Activated gamma-delta T cell (primary cell): ENCODE data around the gene VAMP2.

ENCODE experiments used
- DNase-seq: peaks from one replicate; lab custom pipeline; 2025; lab: John Stamatoyannopoulos, UW

The VAMP2 gene

DNA sequence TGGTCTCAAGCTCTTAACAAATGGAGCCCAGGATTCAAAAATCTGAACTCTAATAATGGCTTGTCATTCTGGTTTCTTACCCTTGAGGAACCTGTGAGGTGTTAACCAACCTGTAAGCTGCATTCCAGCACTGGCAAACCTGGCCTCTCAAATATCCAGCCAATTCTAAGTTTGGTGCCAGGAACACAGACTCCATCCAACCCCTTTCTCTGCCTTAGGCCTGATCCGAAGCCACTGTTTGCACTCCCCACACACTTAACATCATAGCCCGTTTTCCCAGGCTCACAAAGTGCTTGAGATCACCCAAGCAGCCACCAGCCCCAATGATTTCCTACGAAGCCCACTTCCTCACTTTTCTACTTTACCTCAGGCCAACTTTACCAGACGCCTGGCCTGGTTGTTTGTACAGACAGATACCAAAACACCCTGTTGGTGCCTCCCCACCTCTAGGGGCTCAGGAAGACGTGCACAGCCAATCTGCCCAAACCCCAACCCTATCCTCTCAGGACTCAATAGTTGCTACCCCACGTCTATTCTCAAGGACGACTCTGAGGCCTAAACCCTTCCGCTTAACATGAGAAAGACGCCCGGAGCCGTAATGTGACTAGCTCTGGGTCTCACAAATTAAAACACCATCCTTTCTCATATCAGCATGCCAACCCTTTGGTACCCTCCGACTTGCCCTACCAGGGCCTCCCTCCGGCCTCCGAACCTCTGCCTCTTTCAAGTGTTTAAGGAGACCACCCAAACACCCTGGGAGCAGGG, 7.3 kb downstream of the VAMP2 start:
- no peak for DNase-seq

DNA sequence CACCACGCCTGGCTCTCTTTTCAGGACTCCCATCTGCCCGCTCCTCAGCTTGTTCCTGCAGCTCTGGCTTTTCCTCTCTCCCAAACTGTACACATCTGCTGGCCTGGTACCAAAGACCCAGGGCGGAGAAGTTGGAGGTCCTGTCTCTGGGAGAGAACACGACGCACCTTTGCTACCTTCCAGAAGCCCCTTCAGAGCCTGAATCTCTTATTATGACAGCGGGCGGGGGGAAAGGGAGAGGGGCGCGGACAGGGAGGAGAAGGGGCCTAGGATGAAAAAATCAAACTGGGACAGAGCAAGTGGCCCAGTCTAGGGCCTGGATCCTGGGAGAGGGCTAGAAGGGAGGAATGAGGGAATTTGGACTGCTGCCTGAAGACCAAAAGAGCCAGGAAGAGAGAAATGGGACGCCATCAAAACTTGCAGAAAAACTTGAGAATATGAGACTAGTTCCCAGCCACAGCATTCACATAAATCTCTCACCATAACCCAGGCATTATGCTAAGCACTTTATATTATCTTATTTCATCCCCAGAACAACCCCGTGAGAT, 8.1 kb downstream of the VAMP2 start:
- no peak for DNase-seq

DNA sequence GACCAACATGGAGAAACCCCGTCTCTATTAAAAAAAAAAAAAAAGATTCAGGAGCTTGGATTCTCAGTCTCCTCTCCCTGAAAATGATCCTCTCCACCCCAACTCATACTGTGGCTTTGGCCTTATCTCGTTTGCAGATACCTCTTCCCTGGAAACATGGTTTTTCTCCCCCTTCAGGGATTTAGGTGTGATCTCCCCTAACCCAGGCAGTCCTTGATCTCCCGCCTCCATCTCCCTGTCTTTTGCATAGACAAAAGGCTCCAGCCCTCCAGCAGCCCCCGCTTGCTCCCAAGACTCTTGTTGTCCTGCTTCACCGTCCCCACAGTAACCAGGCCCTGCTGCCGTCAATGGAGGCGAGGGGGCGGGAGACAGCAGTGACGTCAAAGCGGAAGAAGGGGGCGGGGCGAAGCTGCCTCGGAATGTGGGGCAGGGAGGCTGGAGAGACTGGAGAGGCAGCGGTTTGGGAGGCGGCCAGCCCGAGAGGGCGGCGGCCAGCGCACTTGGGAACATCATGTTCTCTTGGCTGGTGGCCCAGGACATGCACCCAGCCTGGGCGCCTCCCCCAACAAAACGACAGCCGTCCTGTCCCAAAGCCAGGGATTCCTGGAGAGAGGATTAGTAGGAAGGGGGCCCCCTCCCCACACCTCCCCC, 8.7 kb downstream of the VAMP2 start:
- peak; percentile 72 for DNase-seq

DNA sequence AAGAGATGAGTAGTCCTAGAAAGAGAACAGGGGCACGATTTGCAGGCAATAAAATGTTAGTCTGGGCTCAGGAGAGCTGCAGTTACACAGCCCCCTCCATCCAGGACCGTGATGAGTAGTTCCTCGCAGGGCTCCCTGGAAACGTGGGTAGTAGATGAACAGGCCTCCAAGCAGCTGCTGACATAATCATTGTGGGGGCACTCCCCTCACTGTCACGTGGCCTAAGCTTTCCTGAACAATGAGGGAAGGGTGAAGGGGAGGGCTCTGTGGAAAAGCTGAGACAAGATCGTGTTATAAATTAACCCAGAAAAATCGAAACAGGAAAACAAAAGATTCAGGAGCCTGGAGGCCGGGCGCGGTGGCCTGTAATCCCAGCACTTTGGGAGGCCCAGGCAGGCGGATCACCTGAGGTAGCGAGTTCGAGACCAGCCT, 9.2 kb downstream of the VAMP2 start:
- no peak for DNase-seq

DNA sequence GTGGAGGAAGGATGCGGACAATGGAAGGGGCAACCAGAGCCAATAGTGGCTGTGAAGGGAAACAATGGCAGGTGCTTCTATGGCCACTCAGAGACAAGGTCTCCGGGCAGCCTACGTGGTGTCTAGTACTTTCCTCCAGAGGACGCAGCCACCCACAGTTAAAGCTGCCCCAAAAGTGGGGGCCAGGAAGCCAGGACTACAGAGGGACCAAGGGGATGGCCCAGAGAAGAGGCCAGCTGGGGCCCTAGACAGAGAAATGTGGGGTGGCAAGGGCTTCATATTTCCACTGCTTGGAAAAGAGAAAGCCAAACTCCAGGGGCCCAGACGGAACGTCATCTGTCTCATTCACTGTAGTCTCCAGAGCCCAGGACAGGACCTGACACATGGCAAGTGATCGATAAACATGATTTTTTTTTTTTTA, 9.7 kb downstream of the VAMP2 start:
- DNase-seq, result no peak

DNA sequence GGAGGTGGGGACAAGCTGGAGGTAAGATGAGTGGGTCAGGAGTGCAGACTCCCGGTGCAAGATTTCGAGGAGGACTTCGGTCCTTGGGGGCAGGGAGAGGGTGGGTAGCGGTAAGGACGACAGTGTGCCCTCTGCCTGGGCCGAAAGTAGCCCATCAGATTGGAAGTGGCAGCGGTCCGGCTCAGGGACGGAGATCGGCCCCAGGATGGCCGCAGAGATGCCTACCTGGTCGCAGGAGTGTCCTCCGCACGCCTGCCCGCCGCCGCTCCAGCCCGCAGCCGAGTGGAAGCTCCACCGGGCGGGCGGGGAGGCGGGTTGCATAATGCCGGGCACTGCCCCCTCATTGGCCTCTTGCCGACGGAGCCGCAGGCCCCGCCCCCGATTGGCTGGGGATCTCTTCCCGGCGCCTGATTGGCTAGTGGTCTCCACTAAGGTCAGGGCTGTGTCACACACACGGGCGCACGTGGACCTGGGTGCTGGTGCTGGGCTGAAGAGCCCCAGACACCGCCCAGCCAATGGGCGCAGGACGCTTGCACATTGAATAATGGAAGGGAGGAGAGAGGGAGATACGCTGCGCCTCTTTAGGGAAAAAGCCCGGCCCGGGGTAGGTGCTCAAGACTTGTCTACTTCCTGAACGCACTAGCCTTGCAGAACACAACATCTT, 10.5 kb downstream of the VAMP2 start, which contains the start of gene PER1:
Gene PER1, minus strand, starts transcription at position 293 of the 664 bp plus-strand sequence. CDS start 1,698 bp downstream, outside the sequence.
- DNase-seq, result peak; percentile 70

DNA sequence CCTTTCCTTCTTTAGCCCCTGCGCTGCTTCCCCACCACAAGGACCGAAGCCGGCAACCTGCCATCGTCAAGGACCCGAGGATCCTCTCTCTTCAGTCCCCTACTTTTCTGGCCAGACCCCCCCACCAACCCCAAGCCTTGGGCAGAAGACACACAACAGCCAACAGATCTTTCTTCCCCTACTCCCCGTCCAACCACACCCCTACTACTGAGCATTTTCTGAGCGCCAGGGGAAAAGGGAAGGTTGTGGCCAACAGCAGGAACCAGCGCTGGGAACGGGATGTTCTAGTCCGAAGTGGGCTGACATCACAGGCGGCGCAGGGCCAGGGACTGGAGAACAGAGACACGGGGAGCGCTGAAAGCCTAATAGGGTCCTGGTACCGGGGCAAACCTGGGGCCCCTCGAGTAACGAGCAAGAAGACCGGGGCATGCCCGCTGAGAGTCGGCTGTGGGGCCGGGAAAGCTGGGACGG, 11.1 kb downstream of the VAMP2 start:
- DNase-seq, result no peak

DNA sequence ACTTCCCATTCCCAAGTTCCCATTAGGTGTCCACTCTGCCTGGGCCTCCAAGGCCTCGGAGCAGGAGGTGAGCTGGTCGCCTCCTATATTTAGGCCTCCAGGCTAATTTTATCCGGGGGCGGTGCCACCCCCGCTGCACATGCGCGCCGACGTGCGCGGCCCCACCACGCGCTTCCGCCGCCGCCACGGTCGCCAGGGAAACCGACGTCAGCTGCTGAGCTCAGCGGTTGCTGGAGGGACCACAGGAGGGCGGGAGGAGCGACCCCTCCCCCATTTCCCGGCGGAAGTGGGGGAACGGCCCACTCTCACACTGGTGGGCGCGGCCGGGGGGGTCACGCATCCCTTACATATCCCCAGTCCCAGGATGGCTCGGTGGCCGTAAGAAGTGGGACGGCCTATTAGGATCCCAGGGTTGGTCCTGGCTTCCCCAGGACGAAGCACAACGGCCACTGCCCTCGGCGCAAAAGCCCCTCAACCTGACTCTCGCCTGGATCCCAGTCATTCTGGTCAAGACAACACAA, 11.6 kb downstream of the VAMP2 start:
- peak; percentile 88 for DNase-seq

DNA sequence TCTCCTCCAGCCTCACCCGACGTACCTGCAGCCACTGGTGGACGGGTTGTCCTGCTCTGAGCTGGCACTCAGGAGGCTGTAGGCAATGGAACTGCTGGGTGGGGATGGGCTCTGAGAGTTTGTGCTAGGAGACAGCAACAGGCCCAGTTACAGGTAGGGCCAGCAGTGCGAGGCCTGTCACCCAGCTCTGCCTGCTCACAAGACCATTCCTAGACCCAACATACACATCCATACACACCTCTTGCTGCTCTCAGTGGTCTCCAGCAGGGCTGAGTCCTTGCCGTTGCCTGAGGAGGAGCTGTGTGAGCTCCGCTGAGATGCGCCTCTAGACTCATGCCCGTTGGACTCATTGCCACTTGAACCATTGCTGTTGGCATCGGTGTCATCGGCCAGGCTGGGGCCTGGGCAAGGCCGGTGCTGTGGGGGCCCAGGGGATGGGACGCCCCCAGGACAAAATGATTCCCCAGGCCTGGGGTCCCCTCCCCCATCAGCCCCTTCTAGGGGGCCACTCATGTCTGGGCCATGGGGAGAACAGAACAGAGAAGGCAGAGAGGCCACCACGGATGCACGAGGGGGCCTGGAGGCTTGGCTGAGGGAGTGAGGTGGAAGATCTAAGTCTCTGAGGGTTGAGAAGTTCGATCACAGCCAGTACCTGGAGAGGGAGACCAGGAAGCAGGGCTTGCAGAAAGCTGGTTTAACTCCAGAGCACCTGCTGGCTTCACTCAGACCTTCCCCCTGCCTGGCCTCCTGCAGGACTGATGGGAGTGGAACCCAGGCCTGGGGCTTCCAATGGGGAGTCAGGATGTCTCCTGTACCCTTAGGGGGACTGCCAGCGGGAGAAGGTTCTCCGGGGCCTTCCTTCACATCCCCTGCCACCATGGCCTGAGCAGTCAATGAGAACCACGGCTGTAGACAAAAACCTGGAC, 12.3 kb downstream of the VAMP2 start:
- DNase-seq, result no peak

DNA sequence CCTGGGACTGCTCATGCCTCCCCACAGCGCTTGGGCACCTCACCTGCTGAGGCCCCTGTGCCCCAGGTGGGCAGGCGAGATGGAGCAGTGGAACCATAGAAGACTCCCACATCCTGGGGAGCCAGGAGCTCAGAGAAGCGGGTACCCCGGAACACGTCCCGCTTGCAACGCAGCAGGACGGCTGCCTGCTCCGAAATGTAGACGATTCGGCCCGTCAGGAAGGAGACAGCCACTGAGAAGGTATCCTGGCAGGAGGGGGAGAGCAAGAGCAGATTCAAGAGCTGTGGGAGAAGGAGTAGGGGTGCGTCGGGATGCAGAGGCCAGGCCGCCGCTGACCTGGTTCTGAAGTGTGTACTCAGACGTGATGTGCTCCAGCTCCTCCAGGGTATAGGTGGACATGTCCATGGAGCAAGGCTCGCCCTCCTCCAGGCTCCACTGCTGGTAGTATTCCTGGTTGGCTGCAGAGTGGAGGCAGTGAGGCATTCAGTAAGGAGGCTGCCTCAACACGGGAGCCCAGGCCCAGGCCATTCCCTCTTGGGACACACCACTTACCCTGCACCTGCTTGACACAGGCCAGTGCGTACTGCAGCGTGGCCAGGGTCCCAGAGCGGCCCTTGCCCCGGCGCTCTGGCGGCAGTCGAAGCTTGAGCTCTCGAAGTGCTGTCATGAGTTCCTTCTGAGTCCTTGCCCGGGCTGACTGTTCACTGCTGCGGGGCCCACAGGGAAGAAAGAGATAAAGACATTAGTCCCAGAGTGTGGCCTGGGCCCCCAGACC, 13.1 kb downstream of the VAMP2 start:
- no peak for DNase-seq

DNA sequence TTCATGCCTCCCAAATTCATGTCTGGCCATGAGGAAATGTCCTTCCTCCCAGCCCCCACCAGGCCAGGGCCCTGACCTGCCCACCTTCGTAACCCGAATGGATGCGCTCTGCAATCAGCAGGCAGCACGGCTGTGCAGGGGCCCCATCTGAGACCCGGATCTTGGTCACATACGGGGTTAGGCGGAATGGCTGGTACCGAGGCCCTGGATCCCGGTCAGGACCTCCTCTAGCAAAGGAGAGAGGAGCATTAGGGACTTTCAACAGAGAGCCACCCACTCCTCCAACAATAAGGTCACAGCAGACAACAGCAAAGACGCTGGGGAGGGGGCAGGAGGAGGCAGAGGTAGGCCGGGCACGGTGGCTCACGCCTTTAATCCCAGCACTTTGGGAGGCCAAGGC, 14.2 kb downstream of the VAMP2 start:
- no peak for DNase-seq

DNA sequence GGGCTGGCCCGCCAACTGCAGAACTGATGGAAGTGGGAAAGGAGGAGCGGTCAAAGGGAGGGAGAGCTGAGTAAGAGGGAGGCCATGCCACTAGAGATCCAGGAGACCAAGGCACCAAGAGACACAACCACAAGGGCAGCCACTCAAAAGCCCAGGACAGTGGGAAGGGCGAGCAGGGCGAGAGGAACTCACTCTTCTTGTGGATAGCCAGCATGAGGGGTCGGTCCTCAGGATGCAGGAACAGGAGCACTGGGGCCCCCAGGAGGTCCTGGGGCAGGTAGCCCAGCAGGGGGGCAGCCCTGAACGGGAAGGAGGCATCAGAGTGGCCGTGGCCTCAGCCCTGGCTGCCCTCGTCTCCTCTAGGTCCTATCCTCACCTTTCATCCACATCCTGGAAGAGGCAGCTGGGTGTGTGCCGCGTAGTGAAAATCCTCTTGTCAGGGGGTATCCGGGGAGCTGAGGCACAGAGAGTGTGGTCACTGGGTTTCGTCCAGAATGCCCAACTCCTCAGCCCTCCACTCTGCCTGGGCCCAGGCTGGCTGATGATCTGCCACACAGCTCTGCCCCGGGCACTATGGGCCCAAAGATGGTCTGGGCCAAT, 14.8 kb downstream of the VAMP2 start:
- no peak for DNase-seq

DNA sequence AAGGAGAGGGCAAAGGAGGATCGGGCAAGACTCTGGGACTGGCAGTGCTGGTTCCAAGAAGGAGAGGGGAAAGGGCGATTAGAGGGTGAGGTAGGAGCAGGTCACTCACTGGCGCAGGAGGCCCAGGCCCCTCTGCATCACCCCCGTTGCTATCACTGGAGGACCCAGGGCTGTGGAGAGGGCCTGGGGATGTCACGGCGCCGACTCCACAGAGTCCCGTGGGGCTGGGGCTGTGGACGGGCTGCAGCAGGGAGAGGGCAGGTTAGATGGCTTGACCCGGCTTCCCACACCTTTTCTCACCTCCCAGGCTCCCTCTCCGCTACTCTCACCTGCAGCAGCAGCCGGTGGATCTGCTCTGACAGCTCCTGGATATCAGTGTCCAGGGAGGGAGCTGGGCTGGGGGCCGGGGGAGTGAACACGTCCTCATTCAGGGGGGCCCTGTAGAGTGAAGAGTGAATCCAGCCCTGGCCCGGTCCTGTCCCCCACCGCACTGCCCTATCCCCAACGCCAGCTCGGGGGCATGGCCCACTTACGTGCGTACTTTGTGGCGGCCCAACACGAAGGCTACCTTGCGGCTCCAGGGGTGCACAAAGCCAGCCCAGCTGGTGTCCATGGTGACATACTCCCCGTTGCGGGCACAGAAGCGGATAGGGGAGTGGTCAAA, 15.5 kb downstream of the VAMP2 start:
- DNase-seq, result no peak

DNA sequence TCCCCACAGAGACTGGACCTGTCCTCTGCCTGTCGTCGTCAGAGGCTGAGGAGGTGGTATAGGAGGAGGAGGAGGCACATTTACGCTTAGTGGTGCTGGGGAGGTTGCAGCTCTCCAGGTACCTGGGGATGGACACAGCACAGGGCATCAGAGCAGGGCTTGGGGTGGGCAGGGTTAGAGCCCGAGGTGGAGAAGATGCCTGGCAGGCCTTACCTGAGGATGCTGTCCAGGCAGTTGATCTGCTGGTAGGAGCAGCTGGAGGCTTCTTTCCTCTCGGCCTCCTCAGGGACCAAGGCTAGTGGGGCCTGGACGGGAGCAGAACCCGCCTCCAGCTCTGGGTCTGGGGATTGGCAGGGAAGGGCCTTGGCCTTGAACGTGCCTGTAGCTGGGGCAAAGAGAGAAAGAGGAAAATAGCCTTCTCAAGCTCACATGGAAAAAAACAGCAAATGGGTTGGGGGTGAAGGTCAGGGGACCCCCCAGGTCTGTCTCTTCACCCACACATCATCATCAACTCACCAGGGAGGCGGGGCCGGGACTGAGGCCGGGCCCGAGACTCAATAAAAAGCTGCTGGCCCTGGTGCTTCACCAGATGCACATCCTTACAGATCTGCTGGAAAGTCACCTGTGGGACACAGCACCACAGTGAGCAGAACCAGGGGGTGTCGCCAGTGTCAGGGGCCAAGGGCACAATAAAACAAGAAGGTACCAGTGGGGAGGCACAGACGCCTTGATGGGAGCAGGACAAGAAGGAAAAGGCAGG, 16.2 kb downstream of the VAMP2 start:
- DNase-seq, result no peak

DNA sequence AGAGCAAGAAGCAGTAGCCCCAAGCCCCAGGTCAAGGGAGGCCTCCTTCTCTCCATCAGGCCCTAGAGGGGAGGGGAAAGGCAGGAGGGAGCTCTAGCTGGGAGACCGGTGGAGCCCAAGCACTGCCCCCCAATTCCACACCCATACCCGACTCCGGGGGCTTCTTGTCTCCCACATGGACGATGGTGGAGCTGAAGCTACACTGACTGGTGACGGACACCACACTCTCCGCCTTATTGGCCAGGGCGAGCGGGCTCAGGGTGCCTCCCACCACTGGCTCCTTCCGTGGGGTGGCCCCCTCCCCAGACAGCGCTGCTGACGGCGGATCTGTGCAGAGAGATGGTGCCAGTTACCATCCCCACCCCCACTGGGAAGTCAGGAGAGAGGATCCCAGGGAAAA, 16.9 kb downstream of the VAMP2 start:
- DNase-seq, result no peak

DNA sequence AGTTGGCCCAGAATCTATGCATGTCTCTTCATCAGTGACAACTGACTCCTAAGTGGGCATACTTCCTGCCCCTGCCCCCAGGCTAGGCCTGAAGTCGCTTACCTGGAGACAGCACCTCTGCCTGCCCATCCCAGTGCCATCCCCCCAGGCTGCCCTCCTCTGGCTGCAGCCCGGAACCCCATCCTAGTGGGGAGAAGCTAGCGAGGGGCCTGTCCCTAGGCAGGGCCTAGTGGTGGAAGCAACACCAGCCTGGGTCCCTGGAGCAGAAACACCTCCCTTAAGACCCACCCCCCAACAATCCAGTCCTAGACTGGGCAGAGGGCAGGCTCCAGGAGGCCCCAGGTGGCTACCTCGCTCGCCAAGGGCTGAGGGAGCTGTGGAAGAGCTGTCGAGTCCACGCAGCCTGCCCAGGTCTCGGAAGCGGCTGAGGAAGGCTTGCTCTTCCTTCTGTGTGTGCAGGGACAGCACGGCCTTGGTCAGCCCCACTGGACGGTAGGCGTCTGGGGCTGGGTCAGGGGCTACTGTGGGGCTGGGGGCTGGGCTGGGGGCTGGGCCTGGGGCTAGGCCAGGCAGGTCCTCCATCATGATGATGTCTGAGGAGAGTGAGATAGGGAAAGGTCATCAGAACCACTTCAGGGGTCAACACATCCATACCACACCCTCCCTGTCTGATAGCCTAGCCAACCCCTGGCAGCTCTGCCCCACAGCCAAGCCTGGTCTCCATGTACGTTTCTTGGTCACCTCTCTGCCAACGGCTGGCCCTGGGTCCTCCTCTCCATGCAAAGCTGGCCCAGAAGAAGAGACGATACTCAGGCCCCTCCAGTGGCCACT, 18.1 kb downstream of the VAMP2 start:
- no peak for DNase-seq

DNA sequence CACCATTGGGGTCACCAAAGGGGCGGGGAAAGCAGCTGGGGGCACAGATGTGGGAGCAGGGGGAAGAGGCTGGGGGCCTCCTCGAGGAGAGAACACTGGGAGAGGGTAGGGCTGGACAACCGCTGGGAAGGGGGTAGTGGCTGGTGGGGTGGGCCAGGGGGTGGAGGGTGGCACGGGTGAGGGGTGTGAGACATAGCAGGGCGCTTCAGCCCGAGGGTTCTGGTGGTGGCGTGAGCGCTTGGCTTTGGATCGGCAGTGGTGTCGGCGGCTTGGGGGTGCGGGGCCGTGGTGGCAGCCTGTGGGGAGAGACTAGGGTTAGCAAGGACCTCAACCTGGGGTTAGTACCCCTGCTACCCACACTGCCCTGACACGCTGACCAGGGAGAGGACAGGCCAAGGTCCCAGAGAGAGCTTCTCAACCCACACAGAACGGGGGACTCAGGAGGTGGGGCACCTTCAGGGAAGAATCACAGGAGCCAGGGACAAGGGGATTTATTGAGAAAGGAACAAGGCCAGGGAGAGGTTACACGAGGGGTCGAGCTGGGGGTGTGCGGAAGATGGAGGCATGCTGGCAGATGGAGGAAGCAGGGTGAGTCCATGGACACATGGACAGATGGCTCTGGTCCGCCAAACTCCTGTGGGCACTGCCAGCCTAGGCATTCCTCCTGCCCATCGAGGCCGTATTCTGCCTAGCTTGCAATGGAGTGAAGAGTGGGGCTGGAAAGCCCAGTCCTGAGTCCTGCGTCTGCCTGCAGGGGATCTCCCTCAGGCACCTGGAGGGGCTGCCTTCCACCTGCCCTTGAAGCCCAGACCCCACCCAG, 19.0 kb downstream of the VAMP2 start:
- DNase-seq, result no peak
